ENCODE measurements around the gene AKT1.
"Not testable (repeated sequence)": the region's sequence is repeated elsewhere in the genome, so short reads cannot be mapped to it uniquely, and the experiment has no call there.

The AKT1 gene

DNA sequence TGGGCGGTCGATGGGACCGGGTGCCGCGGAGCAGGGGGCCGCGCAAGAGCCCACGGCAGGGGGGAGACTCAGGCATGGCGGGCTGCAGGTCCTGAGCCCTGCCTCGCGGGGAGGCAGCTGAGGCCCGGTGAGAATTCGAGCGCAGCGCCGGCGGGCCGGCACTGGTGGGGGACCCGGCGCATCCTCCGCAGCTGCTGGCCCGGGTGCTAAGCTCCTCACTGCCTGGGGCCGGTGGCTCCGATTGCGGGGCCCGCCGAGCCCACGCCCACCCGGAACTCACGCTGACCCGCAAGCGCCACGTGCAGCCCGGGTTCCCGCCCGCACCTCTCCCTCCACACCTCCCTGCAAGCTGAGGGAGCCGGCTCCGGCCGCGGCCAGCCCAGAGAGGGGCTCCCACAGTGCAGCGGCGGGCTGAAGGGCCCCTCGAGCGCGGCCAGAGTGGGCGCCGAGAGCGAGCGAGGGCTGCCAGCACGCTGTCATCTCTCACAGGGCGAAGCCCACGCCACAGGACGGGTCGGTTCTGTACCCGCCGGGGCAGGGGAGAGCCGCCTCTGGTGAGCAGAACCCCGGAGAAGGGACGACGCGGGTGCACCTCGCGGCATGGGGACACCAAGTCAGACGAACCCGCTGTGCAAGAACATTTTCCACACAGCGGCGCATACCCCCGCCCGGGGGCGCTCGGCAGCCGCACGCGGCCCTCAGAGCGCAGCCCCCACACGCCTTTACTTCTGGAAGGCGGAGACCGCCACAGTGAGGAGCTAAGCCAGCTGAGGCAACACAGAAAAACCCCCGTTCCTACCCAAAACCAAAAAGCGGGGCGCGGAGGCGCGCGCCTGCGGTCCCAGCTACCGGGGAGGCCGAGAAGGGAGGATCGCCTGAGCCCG, 43.8 kb downstream of the AKT1 start:
- no peaks in the 10 kb centered on the region for H3K9me3 ChIP-seq
- intact Hi-C loops (cut with DNase I; ENCODE audit: low total_unique reads): loop anchor here (2.0 to 10.0 kb wide), 2 partner anchors 73 to 723 kb away; partner anchors contain the start of gene CRIP2
- no peaks in the 10 kb centered on the region for H3K27me3 ChIP-seq
- TF ChIP-seq, protein P1, sequence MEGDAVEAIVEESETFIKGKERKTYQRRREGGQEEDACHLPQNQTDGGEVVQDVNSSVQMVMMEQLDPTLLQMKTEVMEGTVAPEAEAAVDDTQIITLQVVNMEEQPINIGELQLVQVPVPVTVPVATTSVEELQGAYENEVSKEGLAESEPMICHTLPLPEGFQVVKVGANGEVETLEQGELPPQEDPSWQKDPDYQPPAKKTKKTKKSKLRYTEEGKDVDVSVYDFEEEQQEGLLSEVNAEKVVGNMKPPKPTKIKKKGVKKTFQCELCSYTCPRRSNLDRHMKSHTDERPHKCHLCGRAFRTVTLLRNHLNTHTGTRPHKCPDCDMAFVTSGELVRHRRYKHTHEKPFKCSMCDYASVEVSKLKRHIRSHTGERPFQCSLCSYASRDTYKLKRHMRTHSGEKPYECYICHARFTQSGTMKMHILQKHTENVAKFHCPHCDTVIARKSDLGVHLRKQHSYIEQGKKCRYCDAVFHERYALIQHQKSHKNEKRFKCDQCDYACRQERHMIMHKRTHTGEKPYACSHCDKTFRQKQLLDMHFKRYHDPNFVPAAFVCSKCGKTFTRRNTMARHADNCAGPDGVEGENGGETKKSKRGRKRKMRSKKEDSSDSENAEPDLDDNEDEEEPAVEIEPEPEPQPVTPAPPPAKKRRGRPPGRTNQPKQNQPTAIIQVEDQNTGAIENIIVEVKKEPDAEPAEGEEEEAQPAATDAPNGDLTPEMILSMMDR (IDR thresholded peaks at IDR 0.05): no peak
- no peak for DNase-seq
- H3K4me1 ChIP-seq: peaks cover 0 to 80% (median 49%) of the 10 kb centered on the region in 4 donors
- H3K27ac ChIP-seq: peak overlapping the region; percentile 97 to 98
- peak overlapping the region; percentile 80 to 89 for H3K4me3 ChIP-seq
- peaks cover 12 to 21% (median 15%) of the 10 kb centered on the region in 3 donors for H3K36me3 ChIP-seq

DNA sequence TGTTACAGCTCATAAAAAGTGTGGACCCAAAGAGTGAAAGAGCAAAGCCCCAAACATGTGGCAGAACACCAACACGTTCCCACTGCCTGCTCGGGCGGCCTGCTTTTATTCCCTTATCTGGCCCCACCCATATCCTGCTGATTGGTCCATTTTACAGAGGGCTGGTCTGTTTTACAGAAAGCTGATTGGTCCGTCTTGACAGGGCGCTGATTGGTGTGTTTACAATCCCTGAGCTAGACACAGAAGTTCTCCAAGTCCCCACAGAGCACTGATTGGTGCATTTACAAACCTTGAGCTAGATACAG, 44.8 kb downstream of the AKT1 start:
- not testable (repeated sequence) for H3K4me3 ChIP-seq, H3K9me3 ChIP-seq, DNase-seq, H3K27me3 ChIP-seq
- H3K4me1 ChIP-seq: peaks cover 6 to 88% (median 58%) of the 10 kb centered on the region in 4 donors
- peak overlapping the region; percentile 97 to 98 for H3K27ac ChIP-seq
- intact Hi-C loops (cut with DNase I; ENCODE audit: low total_unique reads): loop anchor here (10.0 kb wide), 1 partner anchor 724 kb away; the partner anchor contains the start of gene CRIP2
- H3K36me3 ChIP-seq: peaks cover 3 to 11% (median 4%) of the 10 kb centered on the region in 3 donors

DNA sequence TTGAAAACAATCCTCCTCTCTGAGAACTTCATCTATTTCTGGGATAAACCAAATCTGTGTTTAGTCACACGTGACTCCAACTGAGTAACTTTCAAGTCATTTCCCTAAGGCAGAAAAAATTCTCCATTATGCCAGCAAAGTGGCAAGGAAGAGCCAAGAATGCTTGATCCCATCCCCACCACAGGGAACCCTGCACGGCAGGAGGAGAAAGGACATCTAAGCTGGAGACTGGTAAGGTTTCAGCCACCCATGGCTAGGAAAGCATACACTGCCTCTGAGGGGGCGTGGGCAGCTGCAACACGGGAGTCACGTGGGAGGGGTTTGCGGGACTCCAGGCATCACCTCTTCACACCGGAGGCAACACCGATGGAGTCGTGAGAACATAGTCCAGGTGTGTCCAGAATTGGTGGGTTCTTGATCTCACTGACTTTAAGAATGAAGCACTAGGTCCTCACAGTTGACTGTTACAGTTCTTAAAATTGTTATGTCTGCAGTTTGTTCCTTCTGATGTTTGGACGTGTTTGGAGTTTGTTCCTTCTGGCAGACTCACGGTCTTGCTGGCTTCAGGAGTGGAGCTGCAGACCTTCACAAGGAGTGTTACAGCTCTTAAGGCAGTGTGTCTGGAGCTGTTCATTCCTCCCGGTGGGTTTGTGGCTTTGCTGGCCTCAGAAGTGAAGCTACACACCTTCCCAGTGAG, 45.3 kb downstream of the AKT1 start:
- H3K27ac ChIP-seq: peak overlapping the region; percentile 97 to 98
- peaks cover 6 to 88% (median 58%) of the 10 kb centered on the region in 4 donors for H3K4me1 ChIP-seq
- H3K9me3 ChIP-seq: no peaks in the 10 kb centered on the region
- no peak for DNase-seq
- TF ChIP-seq, protein P1 (IDR thresholded peaks at IDR 0.05): no peak
- peaks cover 3 to 8% (median 5%) of the 10 kb centered on the region in 3 donors for H3K36me3 ChIP-seq
- intact Hi-C loops (cut with DNase I; ENCODE audit: low total_unique reads): loop anchor here (10.0 kb wide), 1 partner anchor 725 kb away; the partner anchor contains the start of gene CRIP2
- no peaks in the 10 kb centered on the region for H3K27me3 ChIP-seq
- peak overlapping the region in 1 of 2 donors; percentile 12 for H3K4me3 ChIP-seq

DNA sequence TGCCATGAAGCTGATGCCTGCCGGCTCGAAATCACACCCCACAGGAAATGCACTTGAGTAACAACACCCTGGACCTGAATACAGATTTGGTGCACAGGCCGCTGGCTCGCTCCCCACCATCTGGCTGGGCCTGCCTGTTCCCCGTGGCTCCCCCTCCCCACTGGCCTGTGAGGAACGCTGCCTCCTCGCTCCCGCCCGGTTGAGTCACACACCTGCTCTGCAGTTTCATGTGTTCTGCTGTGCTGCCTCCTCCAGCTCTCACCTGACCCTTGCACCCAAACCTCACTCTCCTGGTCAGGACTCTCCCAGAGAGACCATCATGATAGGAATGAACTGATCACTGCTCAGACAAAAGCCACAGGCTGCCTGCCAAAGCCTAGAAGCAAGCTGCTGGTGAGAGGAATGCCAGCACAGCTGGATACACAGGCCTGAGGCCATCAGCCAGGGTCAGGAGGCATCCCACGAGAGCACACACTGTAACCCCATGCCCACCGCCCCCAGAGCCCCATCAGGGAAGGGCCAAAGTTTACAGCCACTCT, 46.4 kb downstream of the AKT1 start:
- intact Hi-C loops (cut with DNase I; ENCODE audit: low total_unique reads): no loop called here
- peak overlapping the region in 1 of 2 donors; percentile 12 for H3K4me3 ChIP-seq
- no peaks in the 10 kb centered on the region for H3K27me3 ChIP-seq
- peak; percentile 61 to 89 for DNase-seq
- peaks cover 11 to 13% (median 12%) of the 10 kb centered on the region in 3 donors for H3K36me3 ChIP-seq
- peak overlapping the region; percentile 97 to 98 for H3K27ac ChIP-seq
- H3K9me3 ChIP-seq: no peaks in the 10 kb centered on the region
- peaks cover 6 to 83% (median 49%) of the 10 kb centered on the region in 4 donors for H3K4me1 ChIP-seq
- TF ChIP-seq, protein P1 (IDR thresholded peaks at IDR 0.05): no peak

DNA sequence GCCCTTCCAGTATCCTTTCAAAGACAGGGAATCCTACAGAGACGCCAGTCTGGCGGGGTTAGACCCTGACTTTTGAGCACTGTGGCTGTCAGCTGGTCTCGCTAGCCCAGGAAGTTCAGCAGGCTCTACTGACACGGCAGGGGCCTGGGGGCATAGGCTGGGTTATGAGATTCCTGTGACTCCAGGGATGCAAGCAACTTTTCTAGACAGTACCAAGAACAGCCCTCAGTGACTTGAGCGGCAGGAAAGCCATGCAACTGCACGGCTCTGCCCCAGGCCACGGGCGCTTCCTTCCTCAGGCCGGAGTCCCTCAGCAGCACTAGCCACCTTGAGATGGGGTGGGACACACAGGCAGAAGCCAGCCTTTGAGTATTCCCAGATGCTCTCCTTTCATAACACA, 47.7 kb downstream of the AKT1 start:
- Histone ChIP-seq H3K27ac (peak overlapping the region; percentile 97 to 98), H3K36me3 (peaks cover 24 to 26% (median 25%) of the 10 kb centered on the region in 3 donors), H3K27me3 (no peaks in the 10 kb centered on the region), H3K9me3 (no peaks in the 10 kb centered on the region), H3K4me3 (no peak overlapping the region), H3K4me1 (peaks cover 6 to 77% (median 44%) of the 10 kb centered on the region in 4 donors)
- intact Hi-C loops (cut with DNase I; ENCODE audit: low total_unique reads): no loop called here
- no peak for DNase-seq
- TF ChIP-seq, protein P1 (IDR thresholded peaks at IDR 0.05): no peak

All from tibial artery (tissue), 4 donors.